Measurements from ENCODE around the gene SLC37A2.
A peak's percentile ranks its signal among the peaks of the same experiment; 100 is the strongest.
"Not testable (repeated sequence)": the region's sequence is repeated elsewhere in the genome, so short reads cannot be mapped to it uniquely, and the experiment has no call there.

SLC37A2 gene

DNA sequence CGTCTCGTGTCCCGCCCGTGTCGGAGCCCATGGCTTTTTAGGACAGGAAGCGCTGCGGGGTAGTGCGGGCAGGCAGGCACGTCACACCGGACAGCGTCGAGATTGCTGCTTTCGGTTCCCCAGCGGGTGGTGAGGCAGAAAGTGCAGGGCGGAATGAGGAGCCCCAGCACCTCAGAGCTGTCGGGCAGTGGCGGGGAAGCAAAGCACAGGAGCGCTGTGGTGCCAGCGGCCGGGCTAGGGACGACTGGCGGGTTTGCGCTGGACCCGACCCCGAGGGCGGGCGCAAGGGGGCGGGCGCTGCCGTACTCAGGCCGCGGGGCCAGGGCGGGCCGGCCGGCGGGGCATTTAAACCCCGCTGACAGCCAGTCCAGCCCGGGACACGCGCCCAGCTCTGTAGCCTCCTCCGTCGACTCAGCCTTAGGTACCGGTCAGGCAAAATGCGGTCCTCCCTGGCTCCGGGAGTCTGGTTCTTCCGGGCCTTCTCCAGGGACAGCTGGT, at the start of gene SLC37A2:
SLC37A2 (plus strand) TSS at position 375 of the 498 bp plus-strand sequence; CDS start at position 438, 63 bp downstream.
- H3K27ac ChIP-seq, result peak within 1 kb of the TSS; percentile 65
- no peak for DNase-seq (ENCODE audit: low read depth, low spot score)

DNA sequence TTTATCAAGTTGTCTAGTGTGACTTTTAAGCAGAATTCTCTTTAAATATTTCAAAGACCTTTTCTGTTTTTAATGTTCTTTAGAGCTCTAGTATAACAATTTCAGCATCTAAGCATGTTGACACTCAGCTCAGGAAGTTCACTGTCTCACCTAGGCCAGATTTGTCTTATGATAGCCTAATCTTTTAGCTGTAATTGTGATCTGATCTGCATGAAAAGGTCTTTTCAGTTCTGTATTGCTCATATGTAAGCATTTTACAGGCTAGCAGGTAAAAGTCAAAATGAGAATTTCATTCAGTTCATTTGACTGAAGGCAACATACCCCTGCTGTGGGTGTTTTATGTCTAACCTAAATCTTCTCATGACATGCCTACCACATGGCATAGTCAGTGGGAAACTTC, 46.7 kb upstream of the SLC37A2 start:
- no peak for DNase-seq (ENCODE audit: low read depth, low spot score)
- H3K27ac ChIP-seq, result no peak overlapping the region

DNA sequence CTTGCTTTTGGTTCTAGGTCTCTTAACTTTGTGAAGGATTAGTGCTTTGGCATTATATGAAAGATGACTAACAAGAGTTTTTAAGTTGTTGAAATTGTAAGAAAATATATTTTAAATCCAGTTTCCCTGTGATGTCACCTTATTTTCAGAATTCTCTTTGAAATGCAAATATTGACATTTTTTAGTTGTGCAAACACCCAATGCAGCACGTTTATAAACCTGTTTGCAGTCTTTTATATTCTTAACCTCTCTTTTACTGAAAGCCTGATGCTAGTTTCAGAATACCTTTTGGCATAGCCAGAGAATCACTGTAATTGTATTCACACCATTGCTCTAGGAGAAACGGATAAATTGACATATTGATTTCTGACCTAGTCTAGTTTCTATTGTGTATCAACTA, 42.8 kb upstream of the SLC37A2 start:
- H3K27ac ChIP-seq, result no peak overlapping the region
- no peak for DNase-seq (ENCODE audit: low read depth, low spot score)

DNA sequence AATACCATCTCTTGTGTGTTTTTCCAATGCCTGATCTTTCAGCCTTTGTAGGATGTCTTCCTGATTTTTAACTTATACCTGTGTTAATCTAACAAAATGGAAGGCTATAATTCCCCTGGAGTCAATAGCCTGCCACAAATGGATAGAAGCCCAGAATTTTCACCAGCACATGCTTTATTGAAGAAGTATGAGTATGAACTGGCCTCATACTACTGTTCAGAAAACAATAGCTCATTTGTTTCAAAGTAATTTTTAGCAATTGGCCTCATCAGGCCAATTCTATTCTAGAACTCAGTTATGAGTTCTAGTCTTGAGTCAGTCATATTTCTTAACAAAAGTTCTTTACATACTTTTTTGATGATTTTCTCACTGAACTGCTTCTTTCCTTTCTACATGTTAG, 40.6 kb upstream of the SLC37A2 start:
- no peak for DNase-seq (ENCODE audit: low read depth, low spot score)

DNA sequence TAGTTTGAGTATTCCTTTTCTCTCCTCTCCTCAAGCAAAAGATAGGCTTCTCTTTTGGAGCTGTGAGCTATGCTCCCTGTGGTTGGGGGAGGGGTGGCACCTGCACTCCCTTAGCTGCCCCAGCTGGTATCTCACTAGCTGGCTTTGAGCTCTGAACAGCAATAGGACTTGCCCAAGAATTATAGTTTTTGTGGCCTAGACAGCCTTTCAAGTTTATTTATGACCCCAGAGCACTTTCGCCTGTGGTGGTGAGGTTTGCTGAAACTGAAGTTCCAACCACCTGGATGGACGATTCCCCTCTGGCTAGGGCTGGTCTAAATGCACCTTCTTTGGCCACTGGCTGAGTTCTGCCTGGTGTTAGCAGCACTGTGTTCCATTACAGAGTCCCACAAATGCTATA, 37.1 kb upstream of the SLC37A2 start:
- DNase-seq (ENCODE audit: low read depth, low spot score), result no peak
- H3K27ac ChIP-seq, result no peak overlapping the region

More for the DNA sequence above, 40.6 kb upstream of the SLC37A2 start:
- H3K27ac ChIP-seq, result no peak overlapping the region

DNA sequence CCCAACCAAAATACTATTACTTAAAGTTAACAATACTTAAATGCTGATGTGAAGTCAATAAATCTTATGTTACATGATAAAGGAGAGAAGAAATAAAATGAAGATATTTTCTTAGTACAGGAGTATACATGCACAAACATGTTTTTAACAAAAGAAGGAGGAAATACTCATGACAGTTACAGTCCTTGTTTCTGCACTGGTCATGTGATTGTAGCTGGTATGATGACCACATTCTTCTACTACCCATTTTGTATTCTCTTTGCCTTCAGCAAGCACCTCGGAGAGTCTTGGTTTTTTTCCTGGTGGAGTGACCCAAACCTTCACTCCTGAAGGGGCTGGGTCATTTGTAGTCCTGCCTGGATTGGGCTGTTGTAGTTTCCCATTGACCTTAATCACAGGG, 33.7 kb upstream of the SLC37A2 start:
- DNase-seq (ENCODE audit: low read depth, low spot score), result peak; percentile 22
- peak overlapping the region; percentile 46 for H3K27ac ChIP-seq

DNA sequence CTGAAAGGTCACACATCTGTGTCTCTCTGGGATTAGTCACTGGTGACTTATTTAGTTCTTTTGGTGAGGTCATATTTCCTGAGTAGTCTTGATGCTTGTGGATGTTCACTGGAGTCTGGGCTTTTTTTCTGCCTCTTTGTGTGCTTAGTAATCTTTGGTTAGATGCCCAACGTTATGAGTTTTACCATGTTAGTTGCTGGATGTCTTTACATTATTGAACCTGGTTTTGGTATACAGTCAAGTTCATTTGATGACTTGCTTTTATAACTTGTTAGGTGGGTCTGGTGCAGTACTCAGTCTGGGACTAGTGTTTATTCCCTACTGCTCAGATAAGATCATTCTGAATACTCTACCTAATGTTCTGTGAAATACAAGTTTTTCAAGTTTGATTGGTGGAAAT, 26.2 kb upstream of the SLC37A2 start:
- peak overlapping the region; percentile 45 for H3K27ac ChIP-seq
- peak; percentile 33 for DNase-seq (ENCODE audit: low read depth, low spot score)

DNA sequence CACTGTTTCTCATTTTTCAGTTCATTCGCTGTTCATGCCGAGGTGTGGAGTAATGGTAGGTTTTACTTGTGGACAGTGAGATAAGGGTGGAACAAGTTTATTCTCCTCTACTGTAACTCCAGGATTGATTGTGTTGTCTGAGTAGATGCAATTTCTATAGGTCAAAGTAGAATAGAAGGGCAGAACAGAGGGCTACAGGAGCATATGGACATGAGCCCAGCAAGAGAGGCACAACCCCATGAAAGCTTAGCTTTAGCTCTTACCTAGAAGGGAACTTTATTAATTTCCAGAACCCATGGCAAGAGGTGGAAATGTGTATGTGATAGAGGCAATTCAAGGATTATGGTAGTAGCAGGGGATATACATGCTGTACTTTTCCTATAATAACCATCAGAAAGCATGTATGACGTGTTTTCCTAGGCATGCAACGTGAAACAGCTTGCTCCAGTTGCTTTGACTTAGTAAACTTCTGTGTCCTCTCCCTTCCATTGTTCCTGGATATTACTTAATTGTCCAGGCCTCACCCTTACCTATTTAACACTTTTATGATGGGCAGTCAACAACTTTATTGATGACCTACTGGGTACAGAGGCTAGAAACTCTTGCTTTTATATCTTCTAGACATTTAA, 13.8 kb upstream of the SLC37A2 start:
- DNase-seq (ENCODE audit: low read depth, low spot score), result no peak
- peak overlapping the region; percentile 26 for H3K27ac ChIP-seq

DNA sequence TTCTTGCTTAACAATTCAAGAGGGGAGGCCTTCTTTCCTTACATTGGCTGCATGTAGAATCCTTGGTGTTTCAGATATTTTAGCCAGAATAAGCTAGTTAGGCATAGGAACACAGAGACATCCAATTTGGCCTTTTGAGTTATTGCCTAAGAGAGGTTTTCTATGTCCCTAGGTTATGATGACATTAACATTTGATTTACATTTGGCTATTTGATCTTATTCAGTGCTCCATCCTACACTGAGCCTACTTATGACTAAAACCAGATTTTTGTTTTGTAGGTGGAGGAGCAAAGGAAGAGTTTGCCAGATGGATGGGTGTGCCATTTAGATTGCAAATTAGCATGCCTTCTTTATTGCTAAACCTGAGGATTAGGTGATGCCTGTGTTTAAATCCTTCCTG, 11.1 kb upstream of the SLC37A2 start:
- no peak overlapping the region for H3K27ac ChIP-seq
- no peak for DNase-seq (ENCODE audit: low read depth, low spot score)

DNA sequence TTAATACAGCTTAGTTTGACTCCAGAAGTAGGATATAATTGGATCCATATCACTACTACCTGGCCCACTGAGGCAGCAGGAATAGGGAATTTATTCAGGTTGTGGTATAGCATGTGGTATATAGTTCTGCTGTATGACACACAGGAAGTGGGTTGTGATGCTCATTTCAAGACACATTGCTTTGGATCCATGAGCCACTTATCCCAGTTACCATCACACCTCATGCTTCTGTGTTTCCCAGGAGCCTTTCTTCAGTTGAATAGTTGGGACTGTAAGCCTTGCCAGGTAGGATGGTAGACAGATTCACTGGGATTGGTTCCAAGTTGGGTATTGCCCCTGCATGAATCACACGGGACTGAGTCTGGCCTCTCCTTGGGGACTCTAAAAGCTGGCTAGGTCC, 9.9 kb upstream of the SLC37A2 start:
- no peak for DNase-seq (ENCODE audit: low read depth, low spot score)
- no peak overlapping the region for H3K27ac ChIP-seq

DNA sequence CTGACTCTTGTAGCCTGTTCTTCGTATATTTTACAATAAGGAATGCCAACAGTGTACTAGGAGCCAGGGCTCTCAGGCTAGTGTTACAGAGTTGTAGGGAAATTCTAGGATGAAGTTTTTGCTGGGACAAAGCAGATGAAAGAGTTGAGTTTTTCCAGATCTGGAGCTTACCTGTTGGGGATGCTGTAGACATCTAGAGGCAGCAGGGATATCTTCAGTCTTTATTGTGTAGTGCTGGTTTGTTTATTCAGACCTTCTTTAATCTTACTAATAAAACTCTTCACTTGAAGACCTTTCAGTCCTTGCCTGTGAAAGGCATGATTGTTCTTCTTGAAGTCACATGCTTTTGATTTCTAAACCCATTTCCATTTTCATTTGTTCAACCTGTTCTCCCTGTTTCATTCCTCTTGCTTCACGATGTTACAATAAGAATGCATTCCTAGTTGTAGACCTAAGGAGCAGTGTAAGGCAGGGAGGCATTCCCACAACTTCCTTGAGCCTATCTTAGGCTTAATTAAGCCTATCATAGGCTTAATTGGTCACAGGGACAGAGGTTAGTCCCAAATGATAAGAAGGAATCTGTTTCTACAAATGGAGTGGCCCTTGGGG, 7.9 kb upstream of the SLC37A2 start:
- peak; percentile 55 for DNase-seq (ENCODE audit: low read depth, low spot score)
- no peak overlapping the region for H3K27ac ChIP-seq

DNA sequence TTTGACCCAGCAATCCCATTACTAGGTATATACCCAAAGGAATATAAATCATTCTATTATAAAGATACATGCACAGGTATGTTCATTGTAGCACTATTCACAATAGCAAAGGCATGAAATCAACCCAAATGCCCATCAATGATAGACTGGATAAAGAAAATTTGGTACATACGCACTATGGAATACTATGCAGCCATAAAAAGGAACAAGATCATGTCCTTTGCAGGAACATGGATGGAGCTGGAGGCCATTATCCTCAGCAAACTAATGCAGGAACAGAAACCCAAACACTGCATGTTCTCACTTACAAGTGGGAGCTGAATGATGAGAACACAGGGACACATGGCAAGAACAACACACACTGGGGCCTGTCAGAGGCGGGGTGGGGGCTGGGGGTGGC, 7.0 kb upstream of the SLC37A2 start:
- not testable (repeated sequence) for H3K27ac ChIP-seq; DNase-seq (ENCODE audit: low read depth, low spot score)

DNA sequence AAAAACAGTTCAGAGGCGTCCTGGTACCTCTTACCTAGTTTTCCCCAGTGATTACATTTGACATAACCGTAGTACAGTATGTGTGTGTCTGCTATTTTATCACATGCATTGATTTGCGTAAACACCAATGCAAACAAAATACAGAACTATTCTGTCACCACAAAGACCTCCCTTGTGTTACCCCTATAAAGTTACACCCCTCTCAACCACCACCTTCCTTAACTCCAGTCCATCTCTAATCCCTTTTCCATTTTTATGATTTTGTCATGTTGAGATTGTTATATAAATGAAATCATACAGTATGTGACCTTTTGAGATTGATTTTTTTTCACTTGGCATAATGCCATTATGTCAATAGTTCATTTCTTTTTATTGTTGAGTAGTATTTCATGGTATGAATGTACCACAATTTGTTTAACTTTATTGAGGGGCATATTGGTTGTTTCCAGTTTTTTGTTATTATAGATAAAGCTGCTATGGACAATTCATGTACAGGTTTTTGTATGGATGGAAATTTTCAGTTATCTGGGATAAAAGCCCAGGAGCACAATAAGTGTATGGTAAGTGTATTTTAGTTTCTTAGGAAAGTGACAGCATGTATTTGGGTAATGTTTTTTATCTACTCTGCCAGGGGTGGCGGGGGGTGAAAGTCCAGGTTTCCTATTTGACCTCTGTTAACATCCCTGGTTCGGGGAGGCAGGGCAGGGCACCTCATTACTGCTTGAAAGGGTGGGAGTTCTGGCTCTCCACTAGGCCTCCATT, 6.0 kb upstream of the SLC37A2 start:
- no peak overlapping the region for H3K27ac ChIP-seq
- no peak for DNase-seq (ENCODE audit: low read depth, low spot score)

DNA sequence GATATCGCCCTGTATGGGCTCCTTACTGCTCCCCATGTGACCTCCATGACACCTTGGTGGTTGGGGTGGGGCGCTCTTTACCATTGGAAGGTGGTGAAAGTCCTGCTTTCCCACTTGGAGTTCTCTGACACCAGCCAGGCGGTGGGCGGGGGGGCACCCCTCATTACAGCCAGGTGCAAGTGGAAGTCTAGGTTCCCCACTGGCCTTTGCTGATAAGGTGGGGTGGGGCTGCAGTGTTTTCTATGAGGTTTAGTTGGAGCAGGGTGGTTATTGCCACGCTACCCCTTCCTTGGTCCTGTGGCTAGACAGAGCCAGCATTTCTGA, 5.5 kb upstream of the SLC37A2 start:
- no peak overlapping the region for H3K27ac ChIP-seq

DNA sequence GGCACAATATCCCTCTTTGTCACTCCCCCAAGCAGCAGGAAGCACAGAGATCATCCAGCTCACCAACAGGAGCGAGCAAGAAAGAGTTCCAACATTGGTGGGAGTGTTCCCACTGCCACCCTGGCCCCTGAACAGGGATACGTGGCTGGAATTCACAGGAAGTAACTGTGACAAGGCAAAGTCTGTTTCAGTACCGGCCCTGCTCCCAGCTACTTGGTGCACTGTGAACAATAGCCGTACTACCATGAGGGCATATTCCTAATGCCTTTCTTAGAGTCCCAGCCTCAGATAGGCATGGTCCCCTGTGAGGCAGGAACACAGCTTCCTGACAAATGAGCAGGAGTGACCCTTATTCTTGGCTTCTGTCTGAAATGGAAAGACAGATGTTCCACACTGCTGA, 1.8 kb upstream of the SLC37A2 start:
- no peak overlapping the region for H3K27ac ChIP-seq
- no peak for DNase-seq (ENCODE audit: low read depth, low spot score)

More for the DNA sequence above, 5.5 kb upstream of the SLC37A2 start:
- no peak for DNase-seq (ENCODE audit: low read depth, low spot score)

DNA sequence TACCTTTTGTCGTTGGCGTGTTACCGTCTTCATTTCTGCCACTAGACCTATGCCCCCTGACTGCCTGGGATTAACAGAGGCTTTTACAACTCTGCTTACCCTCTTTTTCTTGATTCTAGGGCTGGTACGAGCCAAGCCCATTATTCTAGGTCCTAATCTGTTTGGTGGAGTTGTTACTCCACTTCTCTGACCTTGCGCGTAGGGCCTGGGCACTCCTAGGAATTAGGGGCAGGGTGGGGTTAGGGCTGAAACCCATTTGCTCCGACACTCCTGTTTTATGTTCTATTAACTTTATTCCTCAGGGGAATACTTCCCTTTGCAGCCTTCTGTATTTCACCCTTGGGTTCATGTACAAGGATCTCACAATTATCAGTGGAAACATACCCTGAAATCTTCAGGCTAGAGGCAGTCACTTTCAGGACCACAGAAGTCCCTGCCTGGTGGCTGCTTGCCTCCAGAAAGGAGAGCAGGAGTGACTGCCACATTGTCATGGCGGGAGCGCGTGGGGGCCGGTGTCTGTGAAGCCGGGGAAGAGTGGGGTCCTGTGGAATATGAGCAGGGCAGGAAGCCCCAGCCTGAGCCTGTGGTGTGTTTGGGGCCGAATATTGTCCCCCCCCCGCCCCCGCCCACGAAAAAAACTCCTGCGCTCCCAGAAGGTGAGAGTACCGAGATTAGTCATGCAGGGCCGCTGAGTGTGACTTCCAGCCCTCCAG, 731 bp upstream of the SLC37A2 start:
- H3K27ac ChIP-seq, result peak overlapping the region; percentile 65
- no peak for DNase-seq (ENCODE audit: low read depth, low spot score)

DNA sequence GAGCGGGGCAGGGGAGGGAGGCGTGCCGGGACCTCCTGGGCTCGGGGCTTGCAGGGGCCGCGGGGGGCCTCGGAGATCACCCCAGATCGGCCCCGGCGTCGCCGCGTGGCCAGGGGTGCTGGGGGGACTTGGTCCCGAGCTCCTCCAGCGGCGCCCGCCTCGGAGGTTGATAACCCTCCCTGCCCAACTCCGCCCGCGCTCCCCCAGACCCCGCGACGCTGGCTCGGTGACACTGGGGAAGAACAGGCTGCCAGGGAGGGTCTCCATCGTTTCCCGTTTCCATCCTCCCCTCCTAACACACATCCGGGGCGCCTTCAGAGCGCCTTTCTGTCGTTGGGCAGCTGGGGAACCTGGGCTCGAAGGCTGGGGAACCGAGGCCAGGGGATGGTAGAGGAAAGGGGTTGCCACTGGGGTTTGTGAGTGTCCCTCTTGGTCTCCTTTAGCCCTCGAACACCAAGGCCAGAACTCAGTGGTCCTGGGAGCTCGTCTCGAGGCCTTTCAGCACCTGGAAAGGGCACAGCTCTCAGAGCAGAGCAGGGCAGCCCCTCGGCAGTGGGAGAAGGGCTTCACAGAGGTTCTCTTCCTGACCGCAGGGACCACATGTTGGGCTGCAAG, 431 bp downstream of the SLC37A2 start:
- DNase-seq (ENCODE audit: low read depth, low spot score), result no peak
- peak overlapping the region; percentile 65 for H3K27ac ChIP-seq

DNA sequence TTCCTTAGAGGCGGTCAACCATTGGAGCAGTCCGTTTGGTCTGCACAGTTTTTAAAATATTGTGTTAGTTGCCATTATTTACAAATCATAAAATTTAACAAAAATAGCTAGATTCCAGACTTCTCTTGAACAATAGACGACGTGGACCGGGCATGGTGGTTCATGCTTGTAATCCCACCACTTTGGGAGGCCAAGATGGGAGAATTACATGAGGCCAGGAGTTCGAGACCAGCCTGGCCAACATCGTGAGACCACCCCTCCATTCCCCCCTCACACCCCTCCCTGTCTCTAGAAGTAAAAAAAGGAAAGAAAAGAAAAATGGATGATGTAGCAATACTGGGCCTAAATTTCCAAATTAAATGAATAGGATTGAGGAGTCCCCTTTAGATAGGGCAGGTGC, 965 bp downstream of the SLC37A2 start:
- no peak overlapping the region for H3K27ac ChIP-seq
- DNase-seq (ENCODE audit: low read depth, low spot score), result no peak

DNA sequence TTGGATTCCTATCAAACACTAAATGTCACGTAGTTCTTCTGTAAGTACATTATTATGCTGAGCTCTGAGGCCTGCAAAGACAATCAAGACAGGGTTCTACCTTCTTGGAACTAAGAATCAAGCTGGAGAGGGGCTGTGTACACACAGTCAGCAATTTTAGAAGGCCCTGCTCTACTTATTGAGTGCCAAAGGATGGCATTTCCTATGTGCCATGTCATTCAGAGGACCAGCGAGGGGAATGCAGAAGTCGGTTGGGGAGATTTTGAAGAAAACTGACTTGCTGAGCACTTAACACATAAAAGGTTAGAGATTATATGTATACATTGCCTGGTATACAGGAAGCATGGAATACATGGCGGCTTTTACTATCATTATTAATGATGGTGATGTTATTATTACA, 5.3 kb downstream of the SLC37A2 start:
- DNase-seq (ENCODE audit: low read depth, low spot score), result no peak
- H3K27ac ChIP-seq, result no peak overlapping the region

DNA sequence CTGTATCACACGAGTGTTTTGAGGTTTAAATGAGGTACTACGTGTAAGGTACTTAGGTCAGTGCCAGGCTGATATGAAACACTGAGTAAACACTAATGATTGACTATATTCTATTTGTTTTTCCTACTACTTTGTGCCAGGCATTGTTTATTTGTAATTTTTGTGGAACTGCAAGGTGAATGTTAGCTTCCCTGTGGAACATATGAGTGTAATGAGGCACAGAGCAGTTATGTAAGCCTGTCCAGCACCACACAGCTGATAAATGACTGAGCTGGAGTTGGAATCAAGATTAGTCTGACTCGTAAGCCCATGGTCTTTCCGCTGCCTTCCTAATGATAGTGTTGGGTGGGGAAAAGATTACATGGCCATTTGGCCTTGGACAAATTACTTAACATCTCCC, 5.9 kb downstream of the SLC37A2 start:
- peak overlapping the region; percentile 78 for H3K27ac ChIP-seq

More for the DNA sequence above, 5.9 kb downstream of the SLC37A2 start:
- no peak for DNase-seq (ENCODE audit: low read depth, low spot score)

Measured in epithelial cell of prostate (primary cell).